ENCODE results near the gene MRPL42.

DNA sequence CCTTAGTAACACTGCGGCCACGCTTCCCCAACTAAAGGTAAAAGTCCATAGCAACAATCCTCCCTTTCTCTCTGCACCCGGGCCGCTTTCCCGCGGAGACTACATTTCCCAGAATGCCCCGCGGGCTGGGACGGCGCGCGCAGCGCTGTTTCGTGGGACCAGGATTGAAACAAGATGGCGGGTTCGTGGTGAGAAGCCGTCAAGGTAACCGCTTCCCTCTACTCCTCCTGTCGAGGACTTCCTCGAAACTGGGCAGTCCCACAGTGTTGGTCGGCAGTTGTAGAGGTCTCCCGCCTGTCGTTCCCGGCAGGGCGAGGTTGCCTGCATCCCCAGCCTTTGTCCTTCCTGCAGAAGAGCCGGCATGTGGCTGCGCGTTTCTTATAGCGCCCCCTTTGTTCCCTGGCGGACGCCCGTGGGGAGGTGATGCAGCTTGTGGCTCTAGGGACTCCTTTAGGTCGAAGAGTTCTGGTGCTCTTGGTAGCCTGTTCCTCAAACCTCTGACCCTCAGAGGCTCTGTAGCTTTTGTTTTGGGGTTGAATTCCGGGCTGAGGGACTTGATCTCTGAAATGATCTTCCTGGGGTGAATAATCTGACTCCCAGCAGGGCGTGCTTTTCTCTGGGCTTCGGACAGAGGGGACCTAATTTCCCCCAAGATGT is at the start of gene MRPL42:
- TF ChIP-seq POLR2AphosphoS5 (IDR thresholded peaks at IDR 0.05; ENCODE audit: low read depth, low read length) (peak; percentile 87), SIN3A (IDR thresholded peaks at IDR 0.05; ENCODE audit: borderline replicate concordance, insufficient read depth, low read length) (no peak; the same call in 1 of the 2 replicates)
- TF ChIP-seq, protein P1, sequence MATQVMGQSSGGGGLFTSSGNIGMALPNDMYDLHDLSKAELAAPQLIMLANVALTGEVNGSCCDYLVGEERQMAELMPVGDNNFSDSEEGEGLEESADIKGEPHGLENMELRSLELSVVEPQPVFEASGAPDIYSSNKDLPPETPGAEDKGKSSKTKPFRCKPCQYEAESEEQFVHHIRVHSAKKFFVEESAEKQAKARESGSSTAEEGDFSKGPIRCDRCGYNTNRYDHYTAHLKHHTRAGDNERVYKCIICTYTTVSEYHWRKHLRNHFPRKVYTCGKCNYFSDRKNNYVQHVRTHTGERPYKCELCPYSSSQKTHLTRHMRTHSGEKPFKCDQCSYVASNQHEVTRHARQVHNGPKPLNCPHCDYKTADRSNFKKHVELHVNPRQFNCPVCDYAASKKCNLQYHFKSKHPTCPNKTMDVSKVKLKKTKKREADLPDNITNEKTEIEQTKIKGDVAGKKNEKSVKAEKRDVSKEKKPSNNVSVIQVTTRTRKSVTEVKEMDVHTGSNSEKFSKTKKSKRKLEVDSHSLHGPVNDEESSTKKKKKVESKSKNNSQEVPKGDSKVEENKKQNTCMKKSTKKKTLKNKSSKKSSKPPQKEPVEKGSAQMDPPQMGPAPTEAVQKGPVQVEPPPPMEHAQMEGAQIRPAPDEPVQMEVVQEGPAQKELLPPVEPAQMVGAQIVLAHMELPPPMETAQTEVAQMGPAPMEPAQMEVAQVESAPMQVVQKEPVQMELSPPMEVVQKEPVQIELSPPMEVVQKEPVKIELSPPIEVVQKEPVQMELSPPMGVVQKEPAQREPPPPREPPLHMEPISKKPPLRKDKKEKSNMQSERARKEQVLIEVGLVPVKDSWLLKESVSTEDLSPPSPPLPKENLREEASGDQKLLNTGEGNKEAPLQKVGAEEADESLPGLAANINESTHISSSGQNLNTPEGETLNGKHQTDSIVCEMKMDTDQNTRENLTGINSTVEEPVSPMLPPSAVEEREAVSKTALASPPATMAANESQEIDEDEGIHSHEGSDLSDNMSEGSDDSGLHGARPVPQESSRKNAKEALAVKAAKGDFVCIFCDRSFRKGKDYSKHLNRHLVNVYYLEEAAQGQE (IDR thresholded peaks at IDR 0.05; ENCODE audit: insufficient read depth in 1 of 2, low read depth in 2 of 2, low read length in 2 of 2) = no peak

Data from PFSK-1 (cell line).